Measurements from ENCODE around the gene ASB3. TPM values are rescaled to one million over a fixed set of nuclear protein-coding genes. Genes with fewer than 3 reads are reported as not detected.

Gene ASB3
- polyA plus RNA-seq, 1 experiment: 10.9 TPM

DNA sequence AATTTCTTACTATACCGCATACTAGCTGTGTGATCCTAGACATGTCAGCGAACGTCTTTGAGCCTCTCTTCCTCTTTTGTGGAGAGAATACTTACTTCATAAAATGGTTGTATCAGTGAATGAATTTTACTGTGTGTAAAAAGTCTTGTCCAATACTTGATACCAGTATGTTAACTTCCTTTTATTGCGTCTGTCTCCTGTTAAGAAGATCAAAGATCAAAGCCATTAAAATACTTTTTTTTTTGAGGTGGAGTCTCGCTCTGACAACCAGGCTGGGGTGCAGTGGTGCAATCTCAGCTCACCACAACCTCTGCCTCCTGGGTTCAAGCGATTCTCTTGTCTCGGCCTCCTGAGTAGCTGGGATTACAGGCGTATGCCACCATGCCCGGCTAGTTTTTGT lies 33.3 kb upstream of the ASB3 start:
- ChIA-PET POLR2A (no interaction called here), CTCF (no interaction called here)
- H3K27me3 ChIP-seq (ENCODE audit: control insufficient read depth, insufficient read depth, low read length): no peaks in the 10 kb centered on the region
- TF ChIP-seq, protein P1, sequence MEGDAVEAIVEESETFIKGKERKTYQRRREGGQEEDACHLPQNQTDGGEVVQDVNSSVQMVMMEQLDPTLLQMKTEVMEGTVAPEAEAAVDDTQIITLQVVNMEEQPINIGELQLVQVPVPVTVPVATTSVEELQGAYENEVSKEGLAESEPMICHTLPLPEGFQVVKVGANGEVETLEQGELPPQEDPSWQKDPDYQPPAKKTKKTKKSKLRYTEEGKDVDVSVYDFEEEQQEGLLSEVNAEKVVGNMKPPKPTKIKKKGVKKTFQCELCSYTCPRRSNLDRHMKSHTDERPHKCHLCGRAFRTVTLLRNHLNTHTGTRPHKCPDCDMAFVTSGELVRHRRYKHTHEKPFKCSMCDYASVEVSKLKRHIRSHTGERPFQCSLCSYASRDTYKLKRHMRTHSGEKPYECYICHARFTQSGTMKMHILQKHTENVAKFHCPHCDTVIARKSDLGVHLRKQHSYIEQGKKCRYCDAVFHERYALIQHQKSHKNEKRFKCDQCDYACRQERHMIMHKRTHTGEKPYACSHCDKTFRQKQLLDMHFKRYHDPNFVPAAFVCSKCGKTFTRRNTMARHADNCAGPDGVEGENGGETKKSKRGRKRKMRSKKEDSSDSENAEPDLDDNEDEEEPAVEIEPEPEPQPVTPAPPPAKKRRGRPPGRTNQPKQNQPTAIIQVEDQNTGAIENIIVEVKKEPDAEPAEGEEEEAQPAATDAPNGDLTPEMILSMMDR (IDR thresholded peaks at IDR 0.05; ENCODE audit: insufficient read depth, low read depth, low read length): no peak
- no peak overlapping the region for H3K4me3 ChIP-seq (ENCODE audit: low read depth, low read length)
- H3K36me3 ChIP-seq (ENCODE audit: control insufficient read depth, insufficient read depth, low read length): peaks cover 9% of the 10 kb centered on the region
- no peak for DNase-seq (ENCODE audit: low read depth)

DNA sequence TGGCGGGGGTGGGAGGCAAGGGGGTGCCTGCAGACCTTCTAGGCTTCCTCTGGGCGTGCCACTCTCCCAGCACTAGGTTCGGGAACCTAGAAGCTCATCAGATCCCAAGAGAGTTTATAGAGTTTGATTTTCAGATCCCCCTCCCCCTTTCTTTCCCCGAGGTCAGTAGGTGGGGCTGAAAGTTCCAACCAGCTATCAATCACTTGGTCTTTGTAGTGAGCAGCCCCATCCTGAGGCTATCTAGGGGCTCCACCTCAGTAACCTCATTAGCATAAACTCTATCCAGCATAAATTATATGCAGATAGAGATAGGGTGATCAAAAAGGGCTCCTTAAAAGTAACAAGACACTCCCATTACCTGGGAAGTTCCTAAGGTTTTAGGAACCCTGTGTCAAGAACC lies 32.9 kb upstream of the ASB3 start:
- Histone ChIP-seq H3K36me3 (ENCODE audit: control insufficient read depth, insufficient read depth, low read length) (peaks cover 9% of the 10 kb centered on the region), H3K4me3 (ENCODE audit: low read depth, low read length) (no peak overlapping the region), H3K27me3 (ENCODE audit: control insufficient read depth, insufficient read depth, low read length) (no peaks in the 10 kb centered on the region)
- POLR2A ChIA-PET: no interaction called here
- TF ChIP-seq, protein P1 (IDR thresholded peaks at IDR 0.05; ENCODE audit: insufficient read depth, low read depth, low read length): no peak
- no peak for DNase-seq (ENCODE audit: low read depth)
- CTCF ChIA-PET: interaction anchor here (1.3 kb wide), 1 partner anchor 13 kb away, joined by 3 read pairs; no protein-coding TSS in a partner anchor

DNA sequence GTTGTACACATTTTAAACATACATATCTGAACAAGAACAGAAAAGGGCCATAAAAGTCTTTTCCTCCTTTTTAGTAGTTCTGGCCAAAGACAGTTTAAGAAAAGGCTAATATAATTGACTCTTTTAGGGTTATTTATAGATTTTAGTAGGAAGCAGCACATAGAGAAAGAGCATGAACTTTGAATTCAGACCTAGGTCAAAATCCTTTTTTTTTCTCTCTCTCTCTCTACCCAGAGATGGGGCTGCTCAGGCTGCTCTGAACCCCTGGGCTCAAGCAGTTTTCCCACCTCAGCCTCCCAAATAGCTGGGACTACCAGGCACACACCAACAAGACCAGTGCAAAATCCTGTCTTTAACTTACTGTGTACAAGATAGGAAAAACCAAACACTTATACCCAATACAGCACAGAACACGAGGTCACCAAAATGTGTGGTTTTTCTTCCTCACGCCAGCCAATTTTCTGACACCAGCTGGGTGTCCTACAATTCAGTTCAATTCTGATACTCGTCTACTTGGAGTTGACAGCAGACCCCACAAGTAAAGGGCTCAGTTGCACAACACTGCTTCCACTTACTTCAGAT lies 32.2 kb upstream of the ASB3 start:
- TF ChIP-seq, protein P1 (IDR thresholded peaks at IDR 0.05; ENCODE audit: insufficient read depth, low read depth, low read length): no peak
- peaks cover 9% of the 10 kb centered on the region for H3K36me3 ChIP-seq (ENCODE audit: control insufficient read depth, insufficient read depth, low read length)
- no peak overlapping the region for H3K4me3 ChIP-seq (ENCODE audit: low read depth, low read length)
- CTCF ChIA-PET: interaction anchor here (1.3 kb wide), 1 partner anchor 12 kb away, joined by 3 read pairs; no protein-coding TSS in a partner anchor
- DNase-seq (ENCODE audit: low read depth): no peak
- POLR2A ChIA-PET: no interaction called here
- H3K27me3 ChIP-seq (ENCODE audit: control insufficient read depth, insufficient read depth, low read length): no peaks in the 10 kb centered on the region

DNA sequence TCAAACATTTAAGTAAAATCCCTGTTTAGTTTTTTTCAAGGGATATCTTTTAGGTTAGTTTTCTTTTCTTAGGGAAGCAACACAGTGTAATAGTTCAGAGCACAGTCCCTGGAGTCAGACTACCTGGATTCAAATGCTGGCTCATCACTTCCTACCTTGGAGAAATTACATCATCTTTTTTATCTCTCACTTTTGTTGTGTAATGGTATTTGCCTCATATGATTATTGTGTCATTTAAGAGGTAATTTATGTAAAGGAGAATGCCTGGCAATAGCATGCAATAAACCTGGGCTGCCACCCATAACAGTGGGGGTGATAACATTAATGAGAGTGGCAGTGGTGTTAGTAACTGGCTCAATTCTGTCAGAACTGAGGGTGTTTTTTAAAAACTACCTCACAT lies 26.4 kb upstream of the ASB3 start:
- H3K36me3 ChIP-seq (ENCODE audit: control insufficient read depth, insufficient read depth, low read length): peaks cover 9% of the 10 kb centered on the region
- TF ChIP-seq, protein P1 (IDR thresholded peaks at IDR 0.05; ENCODE audit: insufficient read depth, low read depth, low read length): no peak
- DNase-seq (ENCODE audit: low read depth): no peak
- ChIA-PET CTCF (interaction anchor here (0.6 to 1.0 kb wide), 2 partner anchors 11 to 147 kb away, joined by 4 read pairs; no protein-coding TSS in a partner anchor), POLR2A (interaction anchor here (0.6 kb wide), 1 partner anchor 101 kb away, joined by 4 read pairs; no protein-coding TSS in a partner anchor)
- H3K4me3 ChIP-seq (ENCODE audit: low read depth, low read length): no peak overlapping the region
- H3K27me3 ChIP-seq (ENCODE audit: control insufficient read depth, insufficient read depth, low read length): no peaks in the 10 kb centered on the region

DNA sequence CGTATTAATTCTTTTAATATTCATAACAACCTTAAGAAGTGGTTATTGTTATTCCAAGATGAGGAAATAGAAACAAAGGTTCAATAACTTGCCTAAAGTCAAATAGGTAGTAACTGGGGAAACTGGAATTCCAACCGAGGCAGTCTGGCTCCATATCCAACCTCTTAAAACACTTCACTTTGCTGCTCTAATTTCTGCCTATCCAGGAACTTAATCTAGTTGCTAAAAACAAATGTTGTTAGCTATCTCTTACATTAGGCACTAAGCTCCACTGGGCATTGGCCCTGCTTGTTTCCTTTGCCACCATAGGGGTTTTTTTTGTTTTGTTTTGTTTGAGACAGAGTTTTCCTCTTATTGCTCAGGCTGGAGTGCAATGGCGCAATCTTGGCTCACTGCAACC lies 24.8 kb upstream of the ASB3 start:
- CTCF ChIA-PET: no interaction called here
- Histone ChIP-seq H3K36me3 (ENCODE audit: control insufficient read depth, insufficient read depth, low read length) (peaks cover 10% of the 10 kb centered on the region), H3K27me3 (ENCODE audit: control insufficient read depth, insufficient read depth, low read length) (no peaks in the 10 kb centered on the region)

More for the DNA sequence above, 24.8 kb upstream of the ASB3 start:
- POLR2A ChIA-PET: no interaction called here
- TF ChIP-seq, protein P1 (IDR thresholded peaks at IDR 0.05; ENCODE audit: insufficient read depth, low read depth, low read length): no peak
- DNase-seq (ENCODE audit: low read depth): no peak
- H3K4me3 ChIP-seq (ENCODE audit: low read depth, low read length): no peak overlapping the region
